ENCODE data around the gene ATP1A3. TPM values are rescaled to one million over a fixed set of nuclear protein-coding genes. Genes with fewer than 3 reads are reported as not detected.

ATP1A3 gene
- total and polyA plus RNA-seq, 2 of the 13 experiments (the other 11 are each of a cell fraction or from before 2014, with no cell fraction given) = 0.01 to 0.04 TPM

DNA sequence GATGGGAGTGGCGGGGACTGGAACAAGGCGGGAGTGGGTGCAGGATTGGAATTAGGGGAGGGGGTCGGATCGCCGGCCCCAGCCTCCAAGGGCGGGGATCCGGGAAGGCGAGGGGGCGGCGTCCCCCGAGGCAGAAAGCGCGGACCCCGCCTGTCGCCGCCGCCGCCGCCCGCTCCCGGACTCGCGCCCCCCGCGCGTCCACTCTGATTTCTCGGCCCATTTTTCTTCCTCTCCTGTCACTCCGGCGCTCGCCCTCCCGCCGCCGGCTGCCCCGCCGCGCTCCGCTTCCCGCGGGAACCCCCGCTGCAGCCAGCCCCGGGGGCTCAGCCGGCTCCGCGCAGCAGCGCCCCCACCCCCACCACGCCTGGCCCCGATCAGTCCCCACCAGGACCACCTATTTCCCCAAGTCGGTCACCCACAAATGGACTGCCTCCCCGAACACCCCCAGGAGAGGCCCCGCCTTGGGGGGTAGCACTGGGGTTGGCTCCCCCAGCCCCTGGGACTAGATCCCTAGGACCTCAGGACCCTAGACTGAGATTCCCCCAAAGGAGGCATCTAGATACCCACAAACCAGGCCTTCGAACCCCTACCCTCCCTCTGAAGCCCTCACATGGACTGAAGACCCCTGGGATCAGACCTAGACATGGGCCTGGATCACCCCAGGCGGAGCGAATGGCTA lies 53.2 kb downstream of the ATP1A3 start:
- Histone ChIP-seq H3K27me3 (ENCODE audit: control insufficient read depth in 1 of 2, insufficient read depth in 2 of 2, low read length in 2 of 2) (peaks cover 12 to 42% of the 10 kb centered on the region in 2 experiments; a peak in 4 of 5 replicates), H3K4me1 (ENCODE audit: insufficient read depth, low read length) (no peaks in the 10 kb centered on the region), H4K20me1 (ENCODE audit: insufficient read depth, low read length) (no peaks in the 10 kb centered on the region), H3K4me2 (ENCODE audit: low read depth, low read length) (peak overlapping the region; percentile 47; the same call in 1 of the 2 replicates), H2AFZ (ENCODE audit: low read length) (no peak overlapping the region), H3K9me3 (ENCODE audit: low read length) (no peaks in the 10 kb centered on the region), H3K9ac (ENCODE audit: insufficient read depth, low read depth, low read length) (no peak overlapping the region), H3K4me3 (replicated peaks in 1 of 3; ENCODE audit: insufficient read depth in 1 of 3, low read depth in 2 of 3, low read length in 3 of 3) (peak overlapping the region in 2 of 3 experiments; percentile 19 to 70; a peak in 2 of 6 replicates), H3K79me2 (ENCODE audit: insufficient read depth, low read length) (no peaks in the 10 kb centered on the region), H3K36me3 (replicated peaks in 1 of 2; ENCODE audit: control insufficient read depth in 1 of 2, insufficient read depth in 2 of 2, low read length in 2 of 2) (no peaks in the 10 kb centered on the region), H3K27ac (ENCODE audit: extremely low read length, insufficient read depth, low read length) (no peak overlapping the region)
- no peak for FAIRE-seq
- in situ Hi-C loops (cut with HindIII; ENCODE audit: extremely low pct_ligation_motif_present, low pct_unique_long_range_greater_than_20kb) (no loop called here), intact Hi-C loops (cut with micrococcal nuclease; ENCODE audit: unreplicated experiment) (no loop called here)
- BruUV-seq (replicated peaks) = no TSS peak
- WGBS (ENCODE audit: low lambda C conversion rate) = 39% methylated on average over 27 of the region's 53 CpGs
- TF ChIP-seq ZNF232 (CRISPR knock-in tag; IDR thresholded peaks at IDR 0.05; ENCODE audit: borderline replicate concordance) = no peak
- TF ChIP-seq HNRNPK (IDR thresholded peaks at IDR 0.05; ENCODE audit: low read depth, low read length, poor library complexity, severe bottlenecking) = peak; percentile 48
- no peak for TF ChIP-seq ZNF549 (CRISPR knock-in tag; IDR thresholded peaks at IDR 0.05)
- no peak for TF ChIP-seq MEF2D (CRISPR knock-in tag; IDR thresholded peaks at IDR 0.05)
- TF ChIP-seq, protein P1, sequence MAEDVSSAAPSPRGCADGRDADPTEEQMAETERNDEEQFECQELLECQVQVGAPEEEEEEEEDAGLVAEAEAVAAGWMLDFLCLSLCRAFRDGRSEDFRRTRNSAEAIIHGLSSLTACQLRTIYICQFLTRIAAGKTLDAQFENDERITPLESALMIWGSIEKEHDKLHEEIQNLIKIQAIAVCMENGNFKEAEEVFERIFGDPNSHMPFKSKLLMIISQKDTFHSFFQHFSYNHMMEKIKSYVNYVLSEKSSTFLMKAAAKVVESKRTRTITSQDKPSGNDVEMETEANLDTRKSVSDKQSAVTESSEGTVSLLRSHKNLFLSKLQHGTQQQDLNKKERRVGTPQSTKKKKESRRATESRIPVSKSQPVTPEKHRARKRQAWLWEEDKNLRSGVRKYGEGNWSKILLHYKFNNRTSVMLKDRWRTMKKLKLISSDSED (CRISPR knock-in tag; IDR thresholded peaks at IDR 0.05) = no peak
- POLR2A ChIA-PET = no interaction called here
- no peak for DNase-seq (ENCODE audit: low spot score)
- ATAC-seq = no peak
- CTCF ChIA-PET (ENCODE audit: low intra/inter-chr PET ratio, low total read pairs) = no interaction called here

Measured in HepG2 (cell line).